Lower lobe of right lung (tissue), 2 donors: ENCODE data around the gene TARS3. TPM values are rescaled to one million over a fixed set of nuclear protein-coding genes. Genes with fewer than 3 reads are reported as not detected.

Experiments used
- ATAC-seq, 2 donors: fragments of 200-7000 bp; cut with Tn5 transposase; one replicate each; pipeline ENCODE4 v1.9.1; 2020 to 2022; ENCODE audit warnings: mild to moderate bottlenecking in 2 of 2, moderate library complexity in 2 of 2
- DNase-seq: peaks from one replicate; pipeline ENCODE4 v3.0.0-alpha.2; 2020
- H3K27ac ChIP-seq: fragments of 200-600 bp; one replicate; pipeline ENCODE4 v1.8.0; 2022
- H3K27me3 ChIP-seq: fragments of 200-600 bp; one replicate; pipeline ENCODE4 v1.8.0; 2022; ENCODE audit warnings: low read depth
- H3K36me3 ChIP-seq: fragments of 200-600 bp; one replicate; pipeline ENCODE4 v1.8.0; 2022; ENCODE audit warnings: mild to moderate bottlenecking
- H3K4me1 ChIP-seq: fragments of 200-600 bp; one replicate; pipeline ENCODE4 v1.8.0; 2022
- H3K4me3 ChIP-seq: fragments of 200-600 bp; one replicate; pipeline ENCODE4 v1.8.0; 2022; ENCODE audit warnings: mild to moderate bottlenecking
- H3K9me3 ChIP-seq: fragments of 200-600 bp; one replicate; pipeline ENCODE4 v1.8.0; 2022
- CTCF ChIP-seq: fragments of 200-600 bp; IDR thresholded peaks from one replicate; pipeline ENCODE4 v1.8.0; 2022; ENCODE audit warnings: antibody characterized with exemption, mild to moderate bottlenecking
- intact Hi-C: fragments of 100-400 bp; cut with DNase I; formaldehyde crosslinking; loops from one replicate; pipeline ENCODE4 v1.11.0; 2022
- total RNA-seq: library from RNA; stranded (reverse); fragmentation: NEBNext Ultra II Directional; extraction: Animal tissue kit (Norgen Biotek cat#: 25700); gene quantifications from one replicate; pipeline ENCODE4 v1.2.1, GENCODE V29; 2021
- donor health status: DM: no; HTN: yes; CAD: no; lungs with severe emphysema.

The TARS3 gene
- total RNA-seq, 1 donor from 2014 or later = 11.7 TPM

GRCh38 chr15:101723171-101723873, 951 bp downstream of the TARS3 start:
- TF ChIP-seq CTCF = no peak
- Histone ChIP-seq H3K27ac (peak overlapping the region; percentile 94), H3K9me3 (no peaks in the 10 kb centered on the region), H3K4me3 (peak overlapping the region; percentile 81), H3K27me3 (no peaks in the 10 kb centered on the region), H3K36me3 (peaks cover 36% of the 10 kb centered on the region), H3K4me1 (peaks cover 15% of the 10 kb centered on the region)
- intact Hi-C loops = no loop called here
- ATAC-seq (no peak), DNase-seq (no peak)

- Histone ChIP-seq H3K27ac (no peak overlapping the region), H3K4me1 (peaks cover 10% of the 10 kb centered on the region), H3K27me3 (no peaks in the 10 kb centered on the region), H3K4me3 (no peak overlapping the region), H3K36me3 (peaks cover 67% of the 10 kb centered on the region), H3K9me3 (no peaks in the 10 kb centered on the region)
- intact Hi-C loops = no loop called here
- no peak for ATAC-seq
- no peak for TF ChIP-seq CTCF
- no peak for DNase-seq
Measured at GRCh38 chr15:101718896-101719295, 5.4 kb downstream of the TARS3 start.

GRCh38 chr15:101712078-101712477, 12.2 kb downstream of the TARS3 start:
- no peaks in the 10 kb centered on the region for H3K4me1 ChIP-seq
- no peaks in the 10 kb centered on the region for H3K27me3 ChIP-seq
- peaks cover 87% of the 10 kb centered on the region for H3K36me3 ChIP-seq
- ATAC-seq = no peak
- intact Hi-C loops = no loop called here
- H3K4me3 ChIP-seq = no peak overlapping the region
- no peaks in the 10 kb centered on the region for H3K9me3 ChIP-seq
- no peak for TF ChIP-seq CTCF
- no peak for DNase-seq
- H3K27ac ChIP-seq = no peak overlapping the region

GRCh38 chr15:101710806-101711205, 13.5 kb downstream of the TARS3 start:
- no peaks in the 10 kb centered on the region for H3K9me3 ChIP-seq
- DNase-seq = no peak
- peaks cover 88% of the 10 kb centered on the region for H3K36me3 ChIP-seq
- H3K4me3 ChIP-seq = no peak overlapping the region
- peak; percentile 35 to 58 for ATAC-seq
- no peak for TF ChIP-seq CTCF
- intact Hi-C loops = no loop called here
- H3K27ac ChIP-seq = no peak overlapping the region
- no peaks in the 10 kb centered on the region for H3K4me1 ChIP-seq
- no peaks in the 10 kb centered on the region for H3K27me3 ChIP-seq

GRCh38 chr15:101709466-101709865, 14.8 kb downstream of the TARS3 start:
- Histone ChIP-seq H3K27ac (no peak overlapping the region), H3K36me3 (peaks cover 90% of the 10 kb centered on the region), H3K4me1 (no peaks in the 10 kb centered on the region), H3K4me3 (no peak overlapping the region), H3K27me3 (no peaks in the 10 kb centered on the region), H3K9me3 (no peaks in the 10 kb centered on the region)
- DNase-seq (no peak), ATAC-seq (peak in 1 of 2 donors; percentile 23)
- TF ChIP-seq CTCF = no peak
- intact Hi-C loops = no loop called here
